Measurements from ENCODE around the gene CUL7. TPM values are rescaled to one million over a fixed set of nuclear protein-coding genes. Genes with fewer than 3 reads are reported as not detected.
"Not testable (repeated sequence)": the region's sequence is repeated elsewhere in the genome, so short reads cannot be mapped to it uniquely, and the experiment has no call there.

Gene CUL7
- polyA plus RNA-seq, 4 donors: 45.8 to 59.0 (median 48.7) TPM

- no peak for DNase-seq (ENCODE audit: low read depth in 4 of 4, low spot score in 3 of 4)
These were observed 33.5 kb downstream of the CUL7 start for GRCh38 chr6:43020052-43020705.

GRCh38 chr6:43019152-43019551 lies 34.5 kb downstream of the CUL7 start:
- DNase-seq (ENCODE audit: low read depth in 4 of 4, low spot score in 3 of 4): no peak

- no peak for DNase-seq (ENCODE audit: low read depth in 4 of 4, low spot score in 3 of 4)
These were observed 36.7 kb downstream of the CUL7 start for GRCh38 chr6:43016943-43017334.

- no peak for DNase-seq (ENCODE audit: low read depth in 4 of 4, low spot score in 3 of 4)
These were observed 37.3 kb downstream of the CUL7 start for GRCh38 chr6:43016176-43016942.

GRCh38 chr6:43014434-43014909 lies 39.2 kb downstream of the CUL7 start:
- no peak for DNase-seq (ENCODE audit: low read depth in 4 of 4, low spot score in 3 of 4)

- peak; percentile 99 to 100 (median 100) for DNase-seq (ENCODE audit: low read depth in 4 of 4, low spot score in 3 of 4)
These were observed 39.7 kb downstream of the CUL7 start, which contains the start of the genes KLHDC3 and MEA1 for GRCh38 chr6:43013843-43014433. TSS of gene KLHDC3 (plus strand) at chr6:43014249. CDS start at chr6:43017193, 2,944 bp downstream. TSS of gene MEA1 (minus strand) at chr6:43013946. CDS start at chr6:43013813, 133 bp downstream.

- DNase-seq (ENCODE audit: low read depth in 4 of 4, low spot score in 3 of 4): no peak
These were observed 40.4 kb downstream of the CUL7 start for GRCh38 chr6:43013097-43013842.

- no peak for DNase-seq (ENCODE audit: low read depth in 4 of 4, low spot score in 3 of 4)
These were observed 41.3 kb downstream of the CUL7 start for GRCh38 chr6:43012364-43012763.

- no peak for DNase-seq (ENCODE audit: low read depth in 4 of 4, low spot score in 3 of 4)
These were observed 42.4 kb downstream of the CUL7 start for GRCh38 chr6:43011207-43011606.

GRCh38 chr6:43009124-43009523 lies 44.5 kb downstream of the CUL7 start:
- DNase-seq (ENCODE audit: low read depth in 4 of 4, low spot score in 3 of 4): no peak

GRCh38 chr6:43007126-43007525 lies 46.5 kb downstream of the CUL7 start:
- no peak for DNase-seq (ENCODE audit: low read depth in 4 of 4, low spot score in 3 of 4)

GRCh38 chr6:43006251-43006650 lies 47.4 kb downstream of the CUL7 start:
- DNase-seq (ENCODE audit: low read depth in 4 of 4, low spot score in 3 of 4): no peak

- DNase-seq (ENCODE audit: low read depth in 4 of 4, low spot score in 3 of 4): no peak
These were observed 47.8 kb downstream of the CUL7 start for GRCh38 chr6:43005844-43006243.

GRCh38 chr6:43001843-43002242 lies 51.8 kb downstream of the CUL7 start:
- no peak for DNase-seq (ENCODE audit: low read depth in 4 of 4, low spot score in 3 of 4)

GRCh38 chr6:42998205-42998604 lies 55.4 kb downstream of the CUL7 start:
- not testable (repeated sequence) for DNase-seq (ENCODE audit: low read depth in 4 of 4, low spot score in 3 of 4)

- DNase-seq (ENCODE audit: low read depth in 4 of 4, low spot score in 3 of 4): no peak
These were observed 57.1 kb downstream of the CUL7 start for GRCh38 chr6:42996513-42996912.

GRCh38 chr6:42993445-42993844 lies 60.2 kb downstream of the CUL7 start:
- no peak for DNase-seq (ENCODE audit: low read depth in 4 of 4, low spot score in 3 of 4)

GRCh38 chr6:42989923-42990322 lies 63.7 kb downstream of the CUL7 start:
- no peak for DNase-seq (ENCODE audit: low read depth in 4 of 4, low spot score in 3 of 4)

- DNase-seq (ENCODE audit: low read depth in 4 of 4, low spot score in 3 of 4): no peak
These were observed 65.1 kb downstream of the CUL7 start for GRCh38 chr6:42988486-42989020.
